PC-3 (cell line): ENCODE measurements around the gene CABCOCO1. TPM values are rescaled to one million over a fixed set of nuclear protein-coding genes. Genes with fewer than 3 reads are reported as not detected.

Experiments used
- ATAC-seq: fragments of 200-7000 bp; cut with Tn5 transposase; 2 replicates; pipeline ENCODE4 v1.9.1; 2020; ENCODE audit warnings: mild to moderate bottlenecking, moderate library complexity
- BruUV-seq: library from RNA; stranded (reverse); fragments of 400-500 nt; replicated peaks from 2 replicates; lab custom pipeline; 2021; lab: Mats Ljungman, UMichigan
- CTCF ChIA-PET: fragments of 300-600 bp; sonication (Branson Sonifier 250); formaldehyde crosslinking; loops from one replicate; lab custom pipeline; 2022; ENCODE audit warnings: antibody characterized with exemption; lab: Charles Lee
- POLR2A ChIA-PET: fragments of 300-600 bp; sonication (Branson Sonifier 250); formaldehyde crosslinking; loops from one replicate; lab custom pipeline; 2022; ENCODE audit warnings: antibody characterized with exemption; ENCODE audit not compliant: unreplicated experiment; lab: Charles Lee
- DNase-seq: peaks from one replicate; pipeline ENCODE4 v3.0.0-alpha.2; 2015
- H2AFZ ChIP-seq: fragments of 300-600 bp; sonication (generic); 2 replicates; pipeline ENCODE4 v1.6.0; 2016; ENCODE audit warnings: antibody characterized with exemption, low read length
- H3F3A ChIP-seq: fragments of 300-600 bp; sonication (generic); one replicate; pipeline ENCODE4 v1.6.0; 2017; ENCODE audit warnings: antibody characterized with exemption, low read length, control low read depth, mild to moderate bottlenecking; ENCODE audit not compliant: unreplicated experiment
- H3K27ac ChIP-seq: fragments of 300-600 bp; sonication (generic); 2 replicates; pipeline ENCODE4 v1.5.1; 2016; ENCODE audit warnings: mild to moderate bottlenecking, low read length
- H3K27me3 ChIP-seq: fragments of 300-600 bp; sonication (generic); 2 replicates; pipeline ENCODE4 v1.6.1; 2016; ENCODE audit warnings: low read length, mixed read lengths
- H3K36me3 ChIP-seq: fragments of 300-600 bp; sonication (generic); 2 replicates; pipeline ENCODE4 v1.6.1; 2016; ENCODE audit warnings: low read depth, mixed run types, low read length, mixed read lengths
- H3K4me1 ChIP-seq: fragments of 300-600 bp; sonication (generic); 2 replicates; pipeline ENCODE4 v1.5.1; 2016; ENCODE audit warnings: low read length; ENCODE audit not compliant: insufficient read depth
- H3K4me2 ChIP-seq: fragments of 300-600 bp; sonication (generic); 2 replicates; pipeline ENCODE4 v1.6.0; 2016; ENCODE audit warnings: low read length
- H3K4me3 ChIP-seq: fragments of 300-600 bp; sonication (generic); 2 replicates; pipeline ENCODE4 v1.5.1; 2016; ENCODE audit warnings: mild to moderate bottlenecking, low read length, mixed read lengths
- H3K79me2 ChIP-seq: fragments of 300-600 bp; sonication (generic); 2 replicates; pipeline ENCODE4 v1.6.1; 2017; ENCODE audit warnings: low read length, mixed read lengths
- H3K9ac ChIP-seq: fragments of 300-600 bp; sonication (generic); 2 replicates; pipeline ENCODE4 v1.6.0; 2016; ENCODE audit warnings: mild to moderate bottlenecking, low read length
- H3K9me2 ChIP-seq: fragments of 300-600 bp; sonication (generic); replicated peaks from 2 replicates; pipeline ENCODE4 v1.6.1; 2016; ENCODE audit warnings: mixed run types, low read length, mixed read lengths
- H3K9me3 ChIP-seq: fragments of 300-600 bp; sonication (generic); 2 replicates; pipeline ENCODE4 v1.6.1; 2016; ENCODE audit warnings: low read length, mixed read lengths
- H4K20me1 ChIP-seq: fragments of 300-600 bp; sonication (generic); 2 replicates; pipeline ENCODE4 v1.6.1; 2016; ENCODE audit warnings: low read length, mixed read lengths
- CTCF ChIP-seq: fragments of 300-600 bp; sonication (generic); conservative IDR thresholded peaks from 2 replicates; pipeline ENCODE4 v1.5.1; 2017; ENCODE audit warnings: antibody characterized with exemption, low read depth, mild to moderate bottlenecking, low read length
- EZH2 ChIP-seq: fragments of 300-600 bp; sonication (generic); IDR thresholded peaks from one replicate; pipeline ENCODE4 v1.6.1; 2017; ENCODE audit warnings: antibody characterized with exemption, mild to moderate bottlenecking, low read length; ENCODE audit not compliant: unreplicated experiment
- EZH2phosphoT487 ChIP-seq: fragments of 300-600 bp; sonication (generic); IDR thresholded peaks from 2 replicates; pipeline ENCODE4 v1.6.1; 2018; ENCODE audit warnings: mild to moderate bottlenecking, antibody characterized with exemption, low read length, borderline replicate concordance
- intact Hi-C: fragments of 100-400 bp; cut with micrococcal nuclease; formaldehyde crosslinking; loops from 2 replicates; pipeline ENCODE4 v1.9.0; 2023
- total RNA-seq: library from RNA; depleted of rRNA; stranded (reverse); fragments of >200 nt; gene quantifications from 2 replicates; pipeline ENCODE4 v1.2.3, GENCODE V29; 2014

The CABCOCO1 gene
- total RNA-seq, 1 experiment from 2014 or later: not detected

DNA sequence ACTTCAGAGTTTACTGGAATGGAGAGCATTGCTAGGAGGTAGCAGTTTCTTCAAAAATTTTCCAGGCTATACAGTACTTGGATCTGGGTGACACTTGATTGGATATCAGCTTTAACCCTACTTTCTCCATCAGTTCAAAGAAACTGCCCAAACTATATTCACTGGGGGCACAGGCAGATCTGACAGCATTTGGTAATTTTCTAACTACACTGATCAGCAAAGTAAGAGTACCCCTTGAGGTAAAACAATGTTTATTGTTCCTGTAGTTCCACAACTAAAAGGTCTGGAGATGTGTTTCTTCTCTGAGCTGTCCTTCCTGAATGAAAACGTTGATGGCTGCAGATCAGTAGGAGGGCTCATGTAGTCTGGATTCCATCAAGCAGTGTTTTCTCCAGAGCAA, 104.2 kb downstream of the CABCOCO1 start:
- POLR2A ChIA-PET: no interaction called here
- intact Hi-C loops: no loop called here
- CTCF ChIA-PET: interaction anchor here (0.7 kb wide), 1 partner anchor 10 kb away, joined by 3 read pairs; no protein-coding TSS in a partner anchor
- Histone ChIP-seq H3K4me2 (no peak overlapping the region), H3K79me2 (no peaks in the 10 kb centered on the region), H3K9me3 (no peaks in the 10 kb centered on the region), H2AFZ (peak overlapping the region; percentile 5), H3K27ac (no peak overlapping the region), H3K9me2 (no peaks in the 10 kb centered on the region), H3K4me3 (no peak overlapping the region), H3K4me1 (peaks cover 12% of the 10 kb centered on the region), H3K9ac (no peak overlapping the region), H3K27me3 (no peaks in the 10 kb centered on the region), H4K20me1 (no peaks in the 10 kb centered on the region), H3K36me3 (no peaks in the 10 kb centered on the region), H3F3A (no peaks in the 10 kb centered on the region)
- ATAC-seq (no peak), DNase-seq (no peak)
- no peak for TF ChIP-seq EZH2phosphoT487
- no peak for TF ChIP-seq CTCF
- no peak for TF ChIP-seq EZH2
- no TSS peak for BruUV-seq

DNA sequence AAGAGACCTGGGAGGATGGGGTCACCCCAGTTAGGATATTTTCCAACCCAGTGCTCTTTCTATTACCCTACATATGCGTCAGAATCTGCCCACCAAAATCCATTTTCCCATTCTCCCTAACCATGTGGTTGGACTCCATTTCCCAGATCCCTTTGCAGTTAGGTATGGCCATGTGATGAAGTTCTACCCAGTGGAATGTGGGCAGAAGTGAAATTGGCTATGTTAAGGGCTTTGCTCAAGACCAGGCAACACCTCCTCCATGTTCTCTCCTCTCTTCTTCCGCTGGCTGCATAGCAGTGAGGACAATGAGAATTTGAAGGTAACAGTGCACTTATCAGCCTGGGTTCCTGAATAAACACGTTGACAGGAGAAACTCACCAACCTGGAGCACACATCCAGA, 111.3 kb downstream of the CABCOCO1 start:
- CTCF ChIA-PET: interaction anchor here (0.6 kb wide), 1 partner anchor 128 kb away, joined by 5 read pairs; no protein-coding TSS in a partner anchor

More for the DNA sequence above, 111.3 kb downstream of the CABCOCO1 start:
- DNase-seq (no peak), ATAC-seq (no peak)
- Histone ChIP-seq H3K79me2 (no peaks in the 10 kb centered on the region), H2AFZ (0 out of 2 replicates have a peak overlapping the region, but pooled peaks have one; percentile 3), H3K9me2 (peaks cover 4% of the 10 kb centered on the region; the same call in 1 of the 2 replicates), H3K4me2 (no peak overlapping the region), H3F3A (no peaks in the 10 kb centered on the region), H4K20me1 (no peaks in the 10 kb centered on the region), H3K9me3 (no peaks in the 10 kb centered on the region), H3K36me3 (no peaks in the 10 kb centered on the region), H3K4me1 (no peaks in the 10 kb centered on the region), H3K4me3 (no peak overlapping the region), H3K27me3 (no peaks in the 10 kb centered on the region), H3K27ac (no peak overlapping the region), H3K9ac (no peak overlapping the region)
- BruUV-seq: no TSS peak
- intact Hi-C loops: no loop called here
- TF ChIP-seq EZH2phosphoT487 (no peak), CTCF (no peak), EZH2 (no peak)
- POLR2A ChIA-PET: no interaction called here
